ENCODE measurements around the gene SETBP1.

- TF ChIP-seq, protein P1, sequence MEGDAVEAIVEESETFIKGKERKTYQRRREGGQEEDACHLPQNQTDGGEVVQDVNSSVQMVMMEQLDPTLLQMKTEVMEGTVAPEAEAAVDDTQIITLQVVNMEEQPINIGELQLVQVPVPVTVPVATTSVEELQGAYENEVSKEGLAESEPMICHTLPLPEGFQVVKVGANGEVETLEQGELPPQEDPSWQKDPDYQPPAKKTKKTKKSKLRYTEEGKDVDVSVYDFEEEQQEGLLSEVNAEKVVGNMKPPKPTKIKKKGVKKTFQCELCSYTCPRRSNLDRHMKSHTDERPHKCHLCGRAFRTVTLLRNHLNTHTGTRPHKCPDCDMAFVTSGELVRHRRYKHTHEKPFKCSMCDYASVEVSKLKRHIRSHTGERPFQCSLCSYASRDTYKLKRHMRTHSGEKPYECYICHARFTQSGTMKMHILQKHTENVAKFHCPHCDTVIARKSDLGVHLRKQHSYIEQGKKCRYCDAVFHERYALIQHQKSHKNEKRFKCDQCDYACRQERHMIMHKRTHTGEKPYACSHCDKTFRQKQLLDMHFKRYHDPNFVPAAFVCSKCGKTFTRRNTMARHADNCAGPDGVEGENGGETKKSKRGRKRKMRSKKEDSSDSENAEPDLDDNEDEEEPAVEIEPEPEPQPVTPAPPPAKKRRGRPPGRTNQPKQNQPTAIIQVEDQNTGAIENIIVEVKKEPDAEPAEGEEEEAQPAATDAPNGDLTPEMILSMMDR (IDR thresholded peaks at IDR 0.05): no peak
- no peak for TF ChIP-seq POLR2A (IDR thresholded peaks at IDR 0.05)
Measured at GRCh38 chr18:45061359-45061758, 380.7 kb downstream of the SETBP1 start.

All from lower leg skin (tissue), 3 donors.